Measurements from ENCODE around the gene BRI3.

BRI3 gene

DNA sequence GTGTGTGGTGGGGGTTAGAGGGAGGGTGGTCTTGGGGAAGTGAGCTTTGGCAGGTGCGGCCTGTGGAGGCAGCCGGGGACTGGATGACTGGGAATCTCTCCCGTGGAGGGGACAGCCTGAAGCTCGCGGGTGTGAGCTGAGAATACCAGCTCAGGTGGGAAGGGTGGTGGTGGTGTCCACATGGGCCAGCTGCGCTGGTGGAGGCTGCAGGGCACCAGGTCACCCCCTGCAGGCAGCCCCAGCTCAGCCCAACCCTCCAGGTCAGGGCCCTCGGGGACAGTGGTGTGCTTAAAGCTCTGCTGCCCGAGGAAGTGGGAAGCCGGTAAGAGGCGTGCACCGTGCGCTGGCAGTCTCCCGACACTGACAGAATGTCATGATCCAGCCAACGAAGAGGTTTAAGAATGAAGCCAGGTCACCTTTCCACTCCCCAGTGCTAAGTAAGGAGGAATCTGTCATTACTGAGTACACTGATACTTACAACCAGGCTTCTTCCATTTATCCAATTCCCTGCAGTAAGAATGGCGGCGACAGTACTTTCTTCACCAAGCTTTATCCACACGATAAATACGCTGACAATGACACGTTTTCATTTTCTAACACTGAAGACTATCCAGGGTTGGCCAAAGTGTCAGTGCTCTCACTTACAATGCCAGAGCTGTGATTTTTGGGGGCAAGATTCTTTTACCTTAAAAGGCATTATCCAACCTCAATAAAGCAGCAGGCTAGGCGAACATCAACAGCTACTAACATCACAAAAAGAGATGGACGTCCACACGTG is 20.4 kb downstream of the BRI3 start:
- no peak overlapping the region for H3K4me3 ChIP-seq
- H3K27me3 ChIP-seq: no peaks in the 10 kb centered on the region
- no peak for TF ChIP-seq CTCF (IDR thresholded peaks at IDR 0.05)
- intact Hi-C loops (cut with DNase I; ENCODE audit: low total_unique reads): no loop called here
- H3K9me3 ChIP-seq: peaks cover 0 to 7% (median 0%) of the 10 kb centered on the region in 3 donors
- H3K4me1 ChIP-seq: no peaks in the 10 kb centered on the region
- H3K36me3 ChIP-seq: peaks cover 4 to 47% (median 16%) of the 10 kb centered on the region in 3 donors
- no peak for DNase-seq
- no peak overlapping the region for H3K27ac ChIP-seq

DNA sequence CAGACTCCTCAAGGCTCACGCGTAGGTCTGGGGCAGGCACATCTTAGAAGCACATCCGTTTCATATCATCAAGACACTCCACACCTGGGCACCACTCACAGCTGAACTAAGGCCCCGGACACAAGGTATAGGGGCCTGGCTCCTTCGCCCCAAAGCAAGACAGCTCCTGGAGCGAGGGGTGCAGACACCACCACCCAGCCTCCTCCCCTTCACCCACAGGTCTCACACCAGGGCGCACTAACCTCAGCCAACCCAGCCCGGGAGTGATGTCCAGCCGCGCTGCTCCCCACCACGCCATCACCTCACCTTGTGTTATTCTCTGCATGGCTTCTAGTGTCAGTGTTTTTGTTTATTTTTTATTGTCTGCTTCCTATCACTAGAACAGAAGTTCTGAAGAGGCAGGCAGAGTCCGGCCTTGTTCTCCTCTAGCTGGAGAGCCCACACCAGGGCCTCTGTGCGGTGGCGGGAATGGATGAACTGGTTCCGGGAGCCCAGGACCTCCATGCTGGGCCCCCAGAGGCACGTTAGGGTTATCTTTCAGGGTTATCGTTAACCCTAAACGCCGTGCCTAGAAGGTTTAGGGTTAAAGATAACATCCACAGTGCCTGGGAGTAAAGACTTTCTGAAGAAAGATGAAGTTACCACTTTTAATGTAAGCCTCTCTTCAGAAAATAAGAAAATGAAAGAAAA is 21.8 kb downstream of the BRI3 start:
- H3K4me1 ChIP-seq: no peaks in the 10 kb centered on the region
- H3K27me3 ChIP-seq: no peaks in the 10 kb centered on the region
- no peak for TF ChIP-seq CTCF (IDR thresholded peaks at IDR 0.05)
- H3K36me3 ChIP-seq: peaks cover 16 to 61% (median 26%) of the 10 kb centered on the region in 3 donors
- no peak for DNase-seq
- H3K4me3 ChIP-seq: no peak overlapping the region
- no peak overlapping the region for H3K27ac ChIP-seq
- intact Hi-C loops (cut with DNase I; ENCODE audit: low total_unique reads): no loop called here
- H3K9me3 ChIP-seq: peaks cover 0 to 7% (median 0%) of the 10 kb centered on the region in 3 donors

- TF ChIP-seq CTCF (IDR thresholded peaks at IDR 0.05): no peak
- H3K27me3 ChIP-seq: no peaks in the 10 kb centered on the region
- no peak overlapping the region for H3K27ac ChIP-seq
- no peak for DNase-seq
- no peaks in the 10 kb centered on the region for H3K4me1 ChIP-seq
- peaks cover 22 to 67% (median 32%) of the 10 kb centered on the region in 3 donors for H3K36me3 ChIP-seq
- intact Hi-C loops (cut with DNase I; ENCODE audit: low total_unique reads): no loop called here
- peaks cover 0 to 7% (median 0%) of the 10 kb centered on the region in 3 donors for H3K9me3 ChIP-seq
- H3K4me3 ChIP-seq: no peak overlapping the region
These were observed 22.4 kb downstream of the BRI3 start for GRCh38 chr7:98303906-98304305.

- intact Hi-C loops (cut with DNase I; ENCODE audit: low total_unique reads): no loop called here
- Histone ChIP-seq H3K27me3 (no peaks in the 10 kb centered on the region), H3K4me1 (no peaks in the 10 kb centered on the region), H3K4me3 (no peak overlapping the region), H3K27ac (no peak overlapping the region), H3K36me3 (peaks cover 29 to 66% (median 43%) of the 10 kb centered on the region in 3 donors), H3K9me3 (no peaks in the 10 kb centered on the region)
- DNase-seq: no peak
- no peak for TF ChIP-seq CTCF (IDR thresholded peaks at IDR 0.05)
These were observed 24.6 kb downstream of the BRI3 start for GRCh38 chr7:98305951-98306535.

GRCh38 chr7:98307971-98308466 is 26.5 kb downstream of the BRI3 start:
- H3K27ac ChIP-seq: no peak overlapping the region
- no peaks in the 10 kb centered on the region for H3K27me3 ChIP-seq
- H3K4me1 ChIP-seq: no peaks in the 10 kb centered on the region
- TF ChIP-seq CTCF (IDR thresholded peaks at IDR 0.05): no peak
- peaks cover 38 to 62% (median 43%) of the 10 kb centered on the region in 3 donors for H3K36me3 ChIP-seq
- no peak for DNase-seq
- H3K4me3 ChIP-seq: no peak overlapping the region
- intact Hi-C loops (cut with DNase I; ENCODE audit: low total_unique reads): no loop called here
- no peaks in the 10 kb centered on the region for H3K9me3 ChIP-seq

All from tibial artery (tissue), 4 donors.